Mesendoderm (in vitro differentiated cells): ENCODE data around the gene SMAP1.

Experiments used
- DNase-seq: peaks from one replicate; pipeline ENCODE4 v3.0.0; 2013
- H2AK5ac ChIP-seq: 2 replicates; pipeline ENCODE4 v1.6.1; 2013; ENCODE audit warnings: low read length, inconsistent platforms
- H2BK120ac ChIP-seq: 2 replicates; pipeline ENCODE4 v1.6.1; 2013; ENCODE audit warnings: low read depth, mild to moderate bottlenecking, low read length, moderate library complexity, mixed read lengths
- H2BK15ac ChIP-seq: replicated peaks from 2 replicates; pipeline ENCODE4 v1.6.1; 2013; ENCODE audit warnings: low read depth, mild to moderate bottlenecking, moderate library complexity
- H2BK5ac ChIP-seq: 2 replicates; pipeline ENCODE4 v1.6.1; 2013; ENCODE audit warnings: low read length, inconsistent platforms
- H3K18ac ChIP-seq: 2 replicates; pipeline ENCODE4 v1.6.1; 2013; ENCODE audit warnings: mild to moderate bottlenecking, low read length, mixed read lengths
- H3K23ac ChIP-seq: one replicate; pipeline ENCODE4 v1.6.1; 2013; ENCODE audit warnings: low read length
- H3K27ac ChIP-seq: 2 replicates; pipeline ENCODE4 v1.5.1; 2013; ENCODE audit warnings: low read depth, mild to moderate bottlenecking, inconsistent platforms, low read length, moderate library complexity
- H3K27me3 ChIP-seq: 2 replicates; pipeline ENCODE4 v1.6.1; 2013; ENCODE audit warnings: low read length, control low read depth, mild to moderate bottlenecking, inconsistent platforms; ENCODE audit not compliant: insufficient read depth, poor library complexity
- H3K36me3 ChIP-seq: 2 replicates; pipeline ENCODE4 v1.6.1; 2013; ENCODE audit warnings: low read length, inconsistent platforms; ENCODE audit not compliant: control insufficient read depth, insufficient read depth
- H3K4ac ChIP-seq: one replicate; pipeline ENCODE4 v1.6.1; 2013; ENCODE audit warnings: low read depth, mild to moderate bottlenecking, low read length, moderate library complexity
- H3K4me1 ChIP-seq: 2 replicates; pipeline ENCODE4 v1.6.1; 2013; ENCODE audit warnings: low read depth, low read length, inconsistent platforms; ENCODE audit not compliant: control insufficient read depth
- H3K4me2 ChIP-seq: 2 replicates; pipeline ENCODE4 v1.6.1; 2013; ENCODE audit warnings: low read length
- H3K4me3 ChIP-seq: 2 replicates; pipeline ENCODE4 v1.5.1; 2013; ENCODE audit warnings: mild to moderate bottlenecking, low read length
- H3K56ac ChIP-seq: one replicate; pipeline ENCODE4 v1.6.1; 2013; ENCODE audit warnings: low read length
- H3K79me1 ChIP-seq: 2 replicates; pipeline ENCODE4 v1.6.1; 2013; ENCODE audit warnings: low read length, inconsistent platforms
- H3K79me2 ChIP-seq: 2 replicates; pipeline ENCODE4 v1.6.1; 2013; ENCODE audit warnings: mild to moderate bottlenecking, low read length; ENCODE audit not compliant: control insufficient read depth, insufficient read depth
- H3K9ac ChIP-seq: 2 replicates; pipeline ENCODE4 v1.6.1; 2013; ENCODE audit warnings: low read length, inconsistent platforms
- H4K5ac ChIP-seq: one replicate; pipeline ENCODE4 v1.6.1; 2013; ENCODE audit warnings: low read length
- H4K8ac ChIP-seq: one replicate; pipeline ENCODE4 v1.6.1; 2013; ENCODE audit warnings: low read depth, mild to moderate bottlenecking, control low read depth, low read length, moderate library complexity
- WGBS: extraction: QIAGEN DNeasy Blood & Tissue Kit; methylation state at CpG from one replicate; pipeline ENCODE4 v1.1.7; 2013; ENCODE audit warnings: low lambda C conversion rate, missing lambda C conversion rate; ENCODE audit not compliant: insufficient coverage; ENCODE audit errors: extremely low coverage; 5-methylcytosine and 5-hydroxymethylcytosine counted together

Gene SMAP1

GRCh38 chr6:70889270-70889669, 221.6 kb downstream of the SMAP1 start:
- Histone ChIP-seq H3K27ac (no peak overlapping the region), H3K4ac (no peak overlapping the region)

DNA sequence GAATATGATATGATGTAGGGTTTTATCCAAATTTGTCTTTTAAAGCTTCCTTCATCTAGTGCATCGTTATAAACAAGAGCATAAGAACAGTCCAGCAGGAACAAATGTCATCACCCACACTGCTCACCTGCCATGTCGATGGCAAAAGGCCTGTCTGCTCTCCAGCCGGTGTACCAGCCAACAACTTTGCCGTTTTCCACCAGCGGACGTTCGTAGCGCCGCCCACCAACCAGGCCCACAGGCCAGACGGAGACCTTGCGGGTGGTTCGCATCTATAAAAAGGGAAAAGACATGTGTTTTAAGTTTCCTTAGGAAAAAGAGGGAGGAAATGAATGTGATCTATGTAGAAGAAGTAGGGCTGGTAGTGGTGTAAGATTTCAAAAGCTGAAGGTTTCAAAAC, 226.3 kb downstream of the SMAP1 start:
- H4K8ac ChIP-seq = no peak overlapping the region
- no peaks in the 10 kb centered on the region for H3K27me3 ChIP-seq
- H3K4ac ChIP-seq = peak overlapping the region; percentile 36
- no peak overlapping the region for H3K18ac ChIP-seq
- no peak for DNase-seq
- H4K5ac ChIP-seq = no peak overlapping the region
- no peak overlapping the region for H2BK120ac ChIP-seq
- no peaks in the 10 kb centered on the region for H3K36me3 ChIP-seq
- WGBS = no CpG with 5 or more reads among the region's 12 CpGs
- no peak overlapping the region for H2BK15ac ChIP-seq
- H3K4me2 ChIP-seq = no peak overlapping the region
- H3K79me2 ChIP-seq = no peaks in the 10 kb centered on the region
- H3K4me3 ChIP-seq = no peak overlapping the region
- no peaks in the 10 kb centered on the region for H3K79me1 ChIP-seq
- no peak overlapping the region for H2BK5ac ChIP-seq
- no peaks in the 10 kb centered on the region for H3K4me1 ChIP-seq
- H3K56ac ChIP-seq = no peak overlapping the region
- H3K9ac ChIP-seq = no peak overlapping the region
- H3K27ac ChIP-seq = no peak overlapping the region
- no peak overlapping the region for H3K23ac ChIP-seq
- H2AK5ac ChIP-seq = no peak overlapping the region

More at GRCh38 chr6:70889270-70889669, 221.6 kb downstream of the SMAP1 start:
- WGBS = no CpG with 5 or more reads among the region's 7 CpGs
- H3K23ac ChIP-seq = no peak overlapping the region
- H3K4me3 ChIP-seq = no peak overlapping the region
- no peaks in the 10 kb centered on the region for H3K79me1 ChIP-seq
- no peak overlapping the region for H3K4me2 ChIP-seq
- no peak overlapping the region for H2BK5ac ChIP-seq
- no peaks in the 10 kb centered on the region for H3K79me2 ChIP-seq
- H2BK120ac ChIP-seq = no peak overlapping the region
- H3K36me3 ChIP-seq = no peaks in the 10 kb centered on the region
- no peaks in the 10 kb centered on the region for H3K27me3 ChIP-seq
- no peak for DNase-seq
- H3K18ac ChIP-seq = no peak overlapping the region
- H3K9ac ChIP-seq = no peak overlapping the region
- H4K8ac ChIP-seq = no peak overlapping the region
- H4K5ac ChIP-seq = no peak overlapping the region
- peaks cover 2% of the 10 kb centered on the region for H3K4me1 ChIP-seq
- no peak overlapping the region for H3K56ac ChIP-seq
- H2AK5ac ChIP-seq = no peak overlapping the region
- no peak overlapping the region for H2BK15ac ChIP-seq

- Histone ChIP-seq H3K18ac (no peak overlapping the region), H3K9ac (no peak overlapping the region), H3K23ac (no peak overlapping the region), H3K27me3 (no peaks in the 10 kb centered on the region), H3K4me3 (no peak overlapping the region), H2BK15ac (no peak overlapping the region), H3K79me2 (no peaks in the 10 kb centered on the region), H2AK5ac (no peak overlapping the region), H2BK120ac (no peak overlapping the region), H3K4ac (no peak overlapping the region), H4K8ac (no peak overlapping the region), H4K5ac (no peak overlapping the region), H3K56ac (no peak overlapping the region), H3K36me3 (no peaks in the 10 kb centered on the region), H3K27ac (no peak overlapping the region), H3K4me2 (no peak overlapping the region), H3K79me1 (no peaks in the 10 kb centered on the region), H2BK5ac (no peak overlapping the region), H3K4me1 (no peaks in the 10 kb centered on the region)
- WGBS = no CpG with 5 or more reads among the region's 2 CpGs
- no peak for DNase-seq
These were observed 232.4 kb downstream of the SMAP1 start for GRCh38 chr6:70900047-70900446.

- Histone ChIP-seq H3K79me1 (no peaks in the 10 kb centered on the region), H2BK15ac (no peak overlapping the region), H3K4me2 (no peak overlapping the region), H3K27ac (no peak overlapping the region), H2AK5ac (no peak overlapping the region), H3K56ac (no peak overlapping the region), H2BK120ac (no peak overlapping the region), H4K5ac (no peak overlapping the region), H4K8ac (no peak overlapping the region), H3K4ac (no peak overlapping the region), H3K18ac (no peak overlapping the region), H3K4me1 (no peaks in the 10 kb centered on the region), H3K9ac (no peak overlapping the region), H3K27me3 (no peaks in the 10 kb centered on the region), H3K4me3 (no peak overlapping the region), H2BK5ac (no peak overlapping the region), H3K23ac (no peak overlapping the region), H3K79me2 (no peaks in the 10 kb centered on the region), H3K36me3 (no peaks in the 10 kb centered on the region)
- WGBS = no CpG with 5 or more reads among the region's 3 CpGs
- DNase-seq = no peak
These were observed 233.6 kb downstream of the SMAP1 start for GRCh38 chr6:70901324-70901723.

GRCh38 chr6:70903665-70904452, 236.2 kb downstream of the SMAP1 start:
- Histone ChIP-seq H2BK5ac (no peak overlapping the region), H2BK120ac (no peak overlapping the region), H3K4ac (no peak overlapping the region), H3K36me3 (no peaks in the 10 kb centered on the region), H2AK5ac (no peak overlapping the region), H3K4me1 (no peaks in the 10 kb centered on the region), H3K18ac (no peak overlapping the region), H3K4me3 (no peak overlapping the region), H3K27me3 (no peaks in the 10 kb centered on the region), H3K27ac (no peak overlapping the region), H2BK15ac (no peak overlapping the region), H3K4me2 (no peak overlapping the region), H3K23ac (no peak overlapping the region), H3K56ac (no peak overlapping the region), H3K79me2 (no peaks in the 10 kb centered on the region), H4K5ac (no peak overlapping the region), H3K9ac (no peak overlapping the region), H3K79me1 (no peaks in the 10 kb centered on the region), H4K8ac (no peak overlapping the region)
- WGBS = no CpG with 5 or more reads among the region's 2 CpGs
- no peak for DNase-seq

DNA sequence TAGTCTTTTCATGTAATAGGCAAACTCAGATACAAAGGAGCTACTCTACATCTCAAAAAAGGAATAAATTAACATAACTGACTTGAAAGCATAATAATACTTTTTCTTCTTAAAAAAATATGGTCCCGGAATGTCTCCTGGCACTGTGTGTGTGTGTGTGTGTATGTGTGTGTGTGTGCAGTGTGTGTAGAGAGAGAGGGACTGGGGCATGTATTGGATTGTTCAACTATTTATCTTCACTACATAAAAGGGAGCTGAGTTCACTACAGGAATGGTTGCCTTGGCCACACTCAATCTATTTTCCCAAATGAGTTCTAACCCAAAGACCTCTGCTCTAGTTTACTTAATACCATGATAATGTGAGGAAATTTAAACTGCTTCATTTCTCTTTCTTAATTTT, 238.1 kb downstream of the SMAP1 start:
- H3K18ac ChIP-seq = no peak overlapping the region
- no peak overlapping the region for H4K8ac ChIP-seq
- no peak overlapping the region for H3K4me2 ChIP-seq
- no peak overlapping the region for H2AK5ac ChIP-seq
- H3K56ac ChIP-seq = no peak overlapping the region
- H3K27ac ChIP-seq = no peak overlapping the region
- H4K5ac ChIP-seq = no peak overlapping the region
- no peaks in the 10 kb centered on the region for H3K79me1 ChIP-seq
- no peaks in the 10 kb centered on the region for H3K4me1 ChIP-seq
- no peak overlapping the region for H2BK120ac ChIP-seq
- no peak overlapping the region for H3K4ac ChIP-seq
- no CpG with 5 or more reads among the region's 1 CpG for WGBS
- H2BK5ac ChIP-seq = no peak overlapping the region
- no peak overlapping the region for H3K4me3 ChIP-seq
- H3K27me3 ChIP-seq = no peaks in the 10 kb centered on the region
- H2BK15ac ChIP-seq = no peak overlapping the region
- H3K23ac ChIP-seq = no peak overlapping the region
- no peak for DNase-seq
- H3K9ac ChIP-seq = no peak overlapping the region
- H3K79me2 ChIP-seq = no peaks in the 10 kb centered on the region
- no peaks in the 10 kb centered on the region for H3K36me3 ChIP-seq
